Measurements from ENCODE around the gene RAP1GAP2. TPM values are rescaled to one million over a fixed set of nuclear protein-coding genes. Genes with fewer than 3 reads are reported as not detected.

Gene RAP1GAP2
- total and polyA plus RNA-seq, 7 donors: 4.8 to 14.7 (median 12.5) TPM

DNA sequence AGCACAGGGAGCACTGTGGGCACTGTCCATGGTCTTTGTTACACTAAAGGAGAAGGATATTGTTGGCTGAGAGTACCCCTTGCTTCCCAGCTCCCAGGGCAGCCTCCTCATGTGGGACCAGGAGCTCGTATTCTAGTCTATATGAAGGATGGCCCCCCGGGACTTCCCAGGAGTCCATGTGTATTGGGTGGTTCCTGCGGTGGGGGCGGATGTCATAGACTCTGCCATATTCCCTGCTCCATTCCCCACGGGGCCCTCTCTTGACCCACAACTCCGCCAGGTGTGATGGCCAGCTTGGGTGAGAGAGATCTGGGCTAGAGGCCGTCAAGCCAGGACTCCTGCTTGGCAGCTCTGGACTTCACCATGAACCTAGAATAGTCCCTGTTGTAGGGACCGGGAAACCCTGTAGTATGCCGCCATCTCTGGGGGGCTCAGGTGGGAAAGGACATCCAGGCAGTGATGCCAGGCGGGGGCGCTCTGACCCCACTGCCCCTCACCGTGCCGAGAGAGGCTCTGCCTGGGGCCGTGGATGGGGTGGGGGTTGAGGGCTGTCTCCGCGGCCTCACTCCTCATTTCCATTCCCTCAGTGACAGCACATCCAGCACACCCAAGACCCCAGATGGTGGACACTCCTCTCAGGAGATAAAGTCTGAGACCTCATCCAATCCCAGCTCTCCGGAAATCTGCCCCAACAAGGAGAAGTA is 229.3 kb downstream of the RAP1GAP2 start:
- Histone ChIP-seq H3K4me1 (no peaks in the 10 kb centered on the region), H3K9me3 (peaks cover 0 to 6% (median 2%) of the 10 kb centered on the region in 4 donors), H3K36me3 (peaks cover 0 to 59% (median 2%) of the 10 kb centered on the region in 4 donors), H3K27ac (no peak overlapping the region), H3K4me3 (no peak overlapping the region), H3K27me3 (no peaks in the 10 kb centered on the region)
- intact Hi-C loops (cut with DNase I): no loop called here
- WGBS, 2 donors: 96% methylated on average over 17 of the region's 17 CpGs
- no peak for DNase-seq
- TF ChIP-seq, protein P1, sequence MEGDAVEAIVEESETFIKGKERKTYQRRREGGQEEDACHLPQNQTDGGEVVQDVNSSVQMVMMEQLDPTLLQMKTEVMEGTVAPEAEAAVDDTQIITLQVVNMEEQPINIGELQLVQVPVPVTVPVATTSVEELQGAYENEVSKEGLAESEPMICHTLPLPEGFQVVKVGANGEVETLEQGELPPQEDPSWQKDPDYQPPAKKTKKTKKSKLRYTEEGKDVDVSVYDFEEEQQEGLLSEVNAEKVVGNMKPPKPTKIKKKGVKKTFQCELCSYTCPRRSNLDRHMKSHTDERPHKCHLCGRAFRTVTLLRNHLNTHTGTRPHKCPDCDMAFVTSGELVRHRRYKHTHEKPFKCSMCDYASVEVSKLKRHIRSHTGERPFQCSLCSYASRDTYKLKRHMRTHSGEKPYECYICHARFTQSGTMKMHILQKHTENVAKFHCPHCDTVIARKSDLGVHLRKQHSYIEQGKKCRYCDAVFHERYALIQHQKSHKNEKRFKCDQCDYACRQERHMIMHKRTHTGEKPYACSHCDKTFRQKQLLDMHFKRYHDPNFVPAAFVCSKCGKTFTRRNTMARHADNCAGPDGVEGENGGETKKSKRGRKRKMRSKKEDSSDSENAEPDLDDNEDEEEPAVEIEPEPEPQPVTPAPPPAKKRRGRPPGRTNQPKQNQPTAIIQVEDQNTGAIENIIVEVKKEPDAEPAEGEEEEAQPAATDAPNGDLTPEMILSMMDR (IDR thresholded peaks at IDR 0.05): no peak
- no peak for TF ChIP-seq EP300 (IDR thresholded peaks at IDR 0.05)
- TF ChIP-seq POLR2A (IDR thresholded peaks at IDR 0.05): no peak
- no peak for TF ChIP-seq POLR2AphosphoS5 (IDR thresholded peaks at IDR 0.05)

DNA sequence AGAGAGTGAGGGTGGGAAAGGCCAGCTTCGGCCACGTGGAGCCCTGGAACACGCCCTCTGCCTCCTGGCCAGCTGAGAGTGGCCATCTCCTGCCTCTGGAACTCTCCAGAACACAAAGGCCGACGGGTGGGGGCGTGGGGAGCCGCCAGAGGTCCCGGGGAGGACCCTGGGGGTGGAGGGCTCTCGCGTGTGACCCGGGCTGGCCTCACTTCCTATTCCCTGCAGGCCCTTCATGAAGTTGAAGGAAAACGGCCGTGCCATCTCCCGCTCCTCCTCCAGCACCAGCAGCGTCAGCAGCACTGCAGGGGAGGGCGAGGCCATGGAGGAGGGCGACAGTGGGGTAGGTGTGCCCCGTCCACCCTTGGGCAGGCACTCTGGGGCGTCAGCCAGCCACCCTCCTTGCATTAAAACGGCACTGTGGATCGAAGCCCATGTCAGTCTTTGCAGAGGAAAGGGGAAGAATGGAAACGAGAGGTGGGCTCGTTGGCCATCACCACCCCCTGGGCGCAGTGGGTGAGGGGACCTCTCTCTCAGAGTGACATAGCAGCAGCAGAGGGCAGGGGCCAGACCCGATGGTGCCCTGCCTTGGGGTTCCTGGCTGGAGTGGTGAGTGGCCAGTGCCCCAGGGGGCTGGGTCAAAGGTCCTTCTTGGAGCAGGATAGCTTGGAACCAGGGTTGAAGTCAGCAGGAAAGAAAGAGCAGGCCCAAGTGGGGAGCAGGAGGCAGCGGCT is 230.1 kb downstream of the RAP1GAP2 start:
- Histone ChIP-seq H3K27ac (no peak overlapping the region), H3K27me3 (no peaks in the 10 kb centered on the region), H3K4me3 (no peak overlapping the region), H3K36me3 (peaks cover 0 to 60% (median 2%) of the 10 kb centered on the region in 4 donors), H3K4me1 (no peaks in the 10 kb centered on the region), H3K9me3 (peaks cover 0 to 6% (median 2%) of the 10 kb centered on the region in 4 donors)
- TF ChIP-seq EP300 (IDR thresholded peaks at IDR 0.05) (no peak), POLR2AphosphoS5 (IDR thresholded peaks at IDR 0.05) (no peak), POLR2A (IDR thresholded peaks at IDR 0.05) (no peak)
- TF ChIP-seq, protein P1 (IDR thresholded peaks at IDR 0.05): no peak
- 91 to 92% methylated on average over 26 of the region's 26 CpGs for WGBS, 2 donors
- no peak for DNase-seq
- intact Hi-C loops (cut with DNase I): no loop called here

DNA sequence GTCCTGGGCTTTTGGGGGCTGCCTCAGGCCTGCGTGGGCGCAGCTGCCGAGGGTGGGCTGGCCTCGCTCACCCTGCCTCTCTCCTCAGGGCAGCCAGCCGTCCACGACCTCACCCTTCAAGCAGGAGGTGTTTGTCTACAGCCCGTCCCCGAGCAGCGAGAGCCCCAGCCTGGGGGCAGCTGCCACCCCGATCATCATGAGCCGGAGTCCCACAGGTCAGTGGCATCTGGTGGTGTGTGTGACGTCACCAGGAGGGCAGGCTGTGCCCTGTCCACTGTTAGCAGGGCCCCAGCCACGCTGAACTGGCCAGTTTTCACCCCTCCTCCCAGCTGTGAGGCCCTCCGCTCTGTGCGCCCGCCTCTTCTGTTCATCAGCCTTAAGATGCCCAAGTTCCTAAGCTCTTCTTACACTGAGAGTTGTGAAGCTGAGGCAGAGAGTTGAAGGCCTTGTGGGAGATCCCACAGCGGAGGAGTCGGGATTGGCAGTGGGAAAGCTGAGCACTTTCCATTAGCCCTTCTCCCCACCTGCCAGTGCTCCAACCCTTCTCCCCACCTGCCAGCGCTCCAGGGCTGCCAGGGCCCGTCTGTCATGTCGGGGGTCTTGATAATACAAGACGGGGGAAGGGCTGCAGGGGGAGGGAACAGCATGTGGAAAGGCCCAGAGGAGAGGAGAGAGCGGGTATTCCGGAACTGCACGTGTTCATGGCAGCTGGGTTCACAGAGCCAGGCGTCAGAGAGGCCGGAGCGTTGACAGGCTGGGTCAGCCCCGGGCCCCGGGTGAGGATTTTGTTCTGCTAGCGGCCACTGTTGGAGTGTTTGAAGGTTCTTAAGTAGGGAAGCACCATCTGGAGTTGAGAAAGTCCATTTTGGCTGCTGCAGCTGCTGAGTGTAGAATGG is 230.9 kb downstream of the RAP1GAP2 start:
- peaks cover 0 to 6% (median under 1%) of the 10 kb centered on the region in 4 donors for H3K9me3 ChIP-seq
- no peaks in the 10 kb centered on the region for H3K4me1 ChIP-seq
- intact Hi-C loops (cut with DNase I): no loop called here
- DNase-seq: no peak
- H3K36me3 ChIP-seq: peaks cover 0 to 53% (median 0%) of the 10 kb centered on the region in 4 donors
- no peak overlapping the region for H3K4me3 ChIP-seq
- H3K27me3 ChIP-seq: no peaks in the 10 kb centered on the region
- TF ChIP-seq, protein P1 (IDR thresholded peaks at IDR 0.05): no peak
- TF ChIP-seq POLR2AphosphoS5 (IDR thresholded peaks at IDR 0.05): no peak
- TF ChIP-seq EP300 (IDR thresholded peaks at IDR 0.05): no peak
- TF ChIP-seq POLR2A (IDR thresholded peaks at IDR 0.05): no peak
- H3K27ac ChIP-seq: no peak overlapping the region
- WGBS, 2 donors: 89 to 92% methylated on average over 31 of the region's 31 CpGs

DNA sequence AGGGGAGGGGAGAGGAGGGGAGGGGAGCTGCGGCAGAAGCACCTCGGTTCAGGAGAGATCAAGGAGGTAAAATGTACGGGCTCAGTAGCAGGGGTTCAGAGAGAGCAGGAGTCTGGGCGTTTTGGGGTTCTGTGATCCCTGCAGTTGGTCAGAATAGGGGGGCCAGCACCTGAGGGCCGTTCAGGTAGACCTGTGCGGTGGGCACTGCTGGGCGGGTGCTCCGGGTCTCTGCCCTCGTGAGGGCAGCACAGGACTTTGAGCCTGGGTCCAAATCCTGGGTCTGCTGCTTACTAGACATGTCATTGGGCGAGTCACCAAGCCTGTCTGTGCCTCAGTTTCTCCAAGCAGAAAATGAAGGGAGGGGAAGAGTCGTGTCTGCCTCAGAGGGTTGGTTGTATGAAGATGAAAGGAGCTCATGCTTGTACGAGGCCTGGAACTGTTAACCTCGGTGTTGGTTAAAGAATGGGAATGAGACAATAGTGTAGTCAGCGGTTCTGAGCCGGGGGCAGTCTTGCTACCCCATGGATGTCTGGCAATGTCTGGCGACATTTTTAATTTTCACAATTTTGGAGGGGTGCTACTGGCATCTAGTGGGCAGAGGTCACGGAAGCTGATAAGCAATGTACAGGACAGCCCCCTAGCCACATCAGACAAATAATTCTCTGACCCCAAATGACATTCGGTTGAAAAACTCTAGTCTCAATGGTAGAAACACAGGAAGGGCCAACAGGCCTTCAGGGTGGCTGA is 231.7 kb downstream of the RAP1GAP2 start:
- WGBS, 2 donors: 91 to 92% methylated on average over 18 of the region's 18 CpGs
- no peak for TF ChIP-seq POLR2A (IDR thresholded peaks at IDR 0.05)
- TF ChIP-seq POLR2AphosphoS5 (IDR thresholded peaks at IDR 0.05): no peak
- TF ChIP-seq EP300 (IDR thresholded peaks at IDR 0.05): no peak
- TF ChIP-seq, protein P1 (IDR thresholded peaks at IDR 0.05): no peak
- DNase-seq: no peak
- H3K27me3 ChIP-seq: no peaks in the 10 kb centered on the region
- H3K36me3 ChIP-seq: peaks cover 0 to 46% (median 0%) of the 10 kb centered on the region in 4 donors
- intact Hi-C loops (cut with DNase I): no loop called here
- H3K27ac ChIP-seq: no peak overlapping the region
- no peak overlapping the region for H3K4me3 ChIP-seq
- no peaks in the 10 kb centered on the region for H3K4me1 ChIP-seq
- peaks cover 0 to 2% (median 0%) of the 10 kb centered on the region in 4 donors for H3K9me3 ChIP-seq

All from sigmoid colon (tissue), 7 donors.